HepG2 (cell line): Measurements from ENCODE around the gene VPS26B. TPM values are rescaled to one million over a fixed set of nuclear protein-coding genes. Genes with fewer than 3 reads are reported as not detected.

Source experiments
- ATAC-seq: fragments of 200-7000 bp; cut with Tn5 transposase; 3 replicates; pipeline ENCODE4 v1.9.1; 2020; ENCODE audit warnings: mild to moderate bottlenecking, moderate library complexity
- BruUV-seq: library from RNA; stranded (reverse); fragments of 400-500 nt; replicated peaks from 2 replicates; lab custom pipeline; 2021; lab: Mats Ljungman, UMichigan
- CTCF ChIA-PET: fragments of 300-600 bp; formaldehyde crosslinking; extraction: SDS; loops from one replicate; lab custom pipeline; 2021; ENCODE audit warnings: low total read pairs, inconsistent platforms, low intra/inter-chr PET ratio; lab: Yijun Ruan, JAX
- POLR2A ChIA-PET: fragments of 350-600 bp; sonication (Branson Sonifier 250); formaldehyde crosslinking; loops from one replicate; lab custom pipeline; 2020; ENCODE audit warnings: antibody characterized with exemption, inconsistent platforms; lab: Yijun Ruan, JAX
- DNase-seq: peaks from one replicate; pipeline ENCODE4 v3.0.0-alpha.2; 2015; ENCODE audit warnings: low spot score
- FAIRE-seq: peaks from 3 replicates; lab custom pipeline; 2011; peaks lifted over from hg19 to GRCh38; lab: Jason Lieb, UNC
- H2AFZ ChIP-seq: one replicate; pipeline ENCODE4 v1.6.1; 2011; ENCODE audit warnings: low read length, inconsistent platforms
- H3K27ac ChIP-seq: fragments of 300-600 bp; 3 replicates; pipeline ENCODE4 v1.8.0; 2011; ENCODE audit warnings: mixed run types, mild to moderate bottlenecking, mixed read lengths, low read length, inconsistent platforms; ENCODE audit not compliant: insufficient read depth; ENCODE audit errors: extremely low read length
- H3K27me3 ChIP-seq, 2 experiments: fragments of 200-600 bp in 1 of 2; 2 replicates in 1 of 2; 3 replicates in 1 of 2; pipeline versions ENCODE4 v1.6.0 to v1.8.0; 2011; ENCODE audit warnings: low read length in 2 of 2, mild to moderate bottlenecking in 2 of 2, moderate library complexity in 2 of 2, inconsistent platforms in 1 of 2; ENCODE audit not compliant: insufficient read depth in 2 of 2, control insufficient read depth in 1 of 2
- H3K36me3 ChIP-seq, 2 experiments: fragments of 200-600 bp in 1 of 2; replicated peaks in 1 of 2; 2 replicates in 1 of 2; 3 replicates in 1 of 2; pipeline versions ENCODE4 v1.5.1 to v1.8.0; 2011; ENCODE audit warnings: low read length in 2 of 2, inconsistent platforms in 1 of 2; ENCODE audit not compliant: insufficient read depth in 2 of 2, control insufficient read depth in 1 of 2
- H3K4me1 ChIP-seq: 2 replicates; pipeline ENCODE4 v1.5.1; 2012; ENCODE audit warnings: low read length, inconsistent platforms; ENCODE audit not compliant: insufficient read depth
- H3K4me2 ChIP-seq: 2 replicates; pipeline ENCODE4 v1.6.0; 2011; ENCODE audit warnings: low read depth, low read length, inconsistent platforms
- H3K4me3 ChIP-seq, 3 experiments: fragments of 200-600 bp in 1 of 3; sonication (generic), shearing (Covaris generic) in 1 of 3; replicated peaks in 1 of 3; 2 replicates each; pipeline ENCODE4 v1.5.1; 2011 to 2016; ENCODE audit warnings: low read length in 3 of 3, inconsistent platforms in 2 of 3, low read depth in 2 of 3, mild to moderate bottlenecking in 2 of 3, control low read depth in 1 of 3, mixed read lengths in 1 of 3; ENCODE audit not compliant: insufficient read depth in 1 of 3
- H3K79me2 ChIP-seq: one replicate; pipeline ENCODE4 v1.6.1; 2011; ENCODE audit warnings: low read length, inconsistent platforms; ENCODE audit not compliant: insufficient read depth
- H3K9ac ChIP-seq: 2 replicates; pipeline ENCODE4 v1.6.0; 2011; ENCODE audit warnings: mild to moderate bottlenecking, low read depth, low read length, inconsistent platforms; ENCODE audit not compliant: insufficient read depth
- H3K9me3 ChIP-seq: 2 replicates; pipeline ENCODE4 v1.5.1; 2012; ENCODE audit warnings: mild to moderate bottlenecking, low read length
- H4K20me1 ChIP-seq: 2 replicates; pipeline ENCODE4 v1.6.0; 2011; ENCODE audit warnings: inconsistent platforms, mild to moderate bottlenecking, low read length, moderate library complexity; ENCODE audit not compliant: insufficient read depth
- HMG20A ChIP-seq: IDR thresholded peaks from 2 replicates; pipeline ENCODE4 v1.6.1; 2016; ENCODE audit warnings: borderline replicate concordance
- SKIL ChIP-seq: sonication (generic); formaldehyde crosslinking; IDR thresholded peaks from 2 replicates; pipeline ENCODE4 v1.8.0; 2022; ENCODE audit warnings: missing genetic modification reagents, mild to moderate bottlenecking, moderate library complexity, borderline replicate concordance
- ZFP62 ChIP-seq: sonication (generic); formaldehyde crosslinking; IDR thresholded peaks from 2 replicates; pipeline ENCODE4 v1.4.0; 2020; ENCODE audit warnings: missing genetic modification reagents
- ZNF382 ChIP-seq: sonication (generic); formaldehyde crosslinking; IDR thresholded peaks from 2 replicates; pipeline ENCODE4 v1.5.0; 2020; ENCODE audit warnings: missing genetic modification reagents, mild to moderate bottlenecking, borderline replicate concordance
- ZNF550 ChIP-seq: sonication (generic); formaldehyde crosslinking; IDR thresholded peaks from 2 replicates; pipeline ENCODE4 v1.4.0; 2020; ENCODE audit warnings: mild to moderate bottlenecking, missing genetic modification reagents, borderline replicate concordance
- ZNF557 ChIP-seq: sonication (generic); formaldehyde crosslinking; IDR thresholded peaks from 2 replicates; pipeline ENCODE4 v1.4.0; 2020; ENCODE audit warnings: missing genetic modification reagents
- ZNF800 ChIP-seq: sonication (generic); formaldehyde crosslinking; IDR thresholded peaks from 2 replicates; pipeline ENCODE4 v1.4.0; 2020; ENCODE audit warnings: missing genetic modification reagents
- WGBS: methylation state at CpG from one replicate; pipeline ENCODE4 v1.1.6; 2017; ENCODE audit warnings: low lambda C conversion rate; 5-methylcytosine and 5-hydroxymethylcytosine counted together
- in situ Hi-C: cut with HindIII; loops from 2 replicates; pipeline ENCODE4 v1.10.0; 2017; ENCODE audit warnings: low pct_unique_long_range_greater_than_20kb; ENCODE audit not compliant: extremely low pct_ligation_motif_present
- intact Hi-C: fragments of 100-400 bp; cut with micrococcal nuclease; formaldehyde crosslinking; loops from one replicate; pipeline ENCODE4 v1.10.0; 2022; ENCODE audit not compliant: unreplicated experiment
- polyA plus RNA-seq, 8 experiments: library from polyadenylated mRNA; depleted of rRNA in 3 of 8; stranded (reverse) in 7 of 8; unstranded in 1 of 8; fragments of >200 nt; fragmentation: Illumina TruSeq in 4 of 8; extraction: Trizol in 4 of 8; gene quantifications; 2 replicates each; pipeline versions ENCODE4 v1.2.1 to v1.2.3, GENCODE V29; 2011 to 2016; ENCODE audit warnings: low read depth in 4 of 8, missing spikeins in 1 of 8, mixed read lengths in 1 of 8; ENCODE audit not compliant: insufficient read depth in 1 of 8
- total RNA-seq, 5 experiments: library from RNA; depleted of rRNA; stranded (reverse); fragments of >200 nt; fragmentation: Illumina TruSeq; extraction: Trizol; gene quantifications; 2 replicates each; pipeline ENCODE4 v1.2.3, GENCODE V29; 2016; ENCODE audit warnings: low read depth in 1 of 5

The VPS26B gene
- total and polyA plus RNA-seq, 2 of the 13 experiments (the other 11 are each of a cell fraction or from before 2014, with no cell fraction given): 20.2 to 23.2 TPM

GRCh38 chr11:134258577-134258976 lies 34.1 kb downstream of the VPS26B start:
- CTCF ChIA-PET: no interaction called here
- no peak overlapping the region for H3K4me2 ChIP-seq
- no peak for TF ChIP-seq HMG20A (CRISPR knock-in tag)
- H3K4me1 ChIP-seq: peaks cover 13% of the 10 kb centered on the region
- H3K27me3 ChIP-seq: no peaks in the 10 kb centered on the region
- no TSS peak for BruUV-seq
- intact Hi-C loops (no loop called here), in situ Hi-C loops (no loop called here)
- H3K4me3 ChIP-seq: no peak overlapping the region
- POLR2A ChIA-PET: no interaction called here
- peaks cover 10% of the 10 kb centered on the region for H3K79me2 ChIP-seq
- WGBS: 87% methylated on average over 3 of the region's 4 CpGs
- H4K20me1 ChIP-seq: no peaks in the 10 kb centered on the region
- H2AFZ ChIP-seq: no peak overlapping the region
- H3K9me3 ChIP-seq: no peaks in the 10 kb centered on the region
- H3K9ac ChIP-seq: no peak overlapping the region
- ATAC-seq (no peak), FAIRE-seq (no peak), DNase-seq (no peak)
- peaks cover 10 to 52% of the 10 kb centered on the region in 2 experiments; a peak in 4 of 5 replicates for H3K36me3 ChIP-seq
- no peak overlapping the region for H3K27ac ChIP-seq

- no peaks in the 10 kb centered on the region for H3K27me3 ChIP-seq
- no peaks in the 10 kb centered on the region for H3K79me2 ChIP-seq
- TF ChIP-seq ZNF557: no peak
- no peak for TF ChIP-seq ZNF800 (CRISPR knock-in tag)
- no peak for TF ChIP-seq SKIL
- no peak for TF ChIP-seq ZNF382 (CRISPR knock-in tag)
- no peak for TF ChIP-seq ZNF550 (CRISPR knock-in tag)
- no peak for TF ChIP-seq ZFP62
- ChIA-PET POLR2A (no interaction called here), CTCF (no interaction called here)
- no TSS peak for BruUV-seq
- H3K27ac ChIP-seq: no peak overlapping the region
- H3K4me3 ChIP-seq: no peak overlapping the region
- no peaks in the 10 kb centered on the region for H4K20me1 ChIP-seq
- ATAC-seq: no peak
- peaks cover 2% of the 10 kb centered on the region for H3K4me1 ChIP-seq
- DNase-seq: no peak
- intact Hi-C loops (no loop called here), in situ Hi-C loops (no loop called here)
- no peak for FAIRE-seq
- H3K36me3 ChIP-seq: peaks cover 10 to 52% of the 10 kb centered on the region in 2 experiments; a peak in 4 of 5 replicates
- no peak overlapping the region for H2AFZ ChIP-seq
- H3K4me2 ChIP-seq: no peak overlapping the region
- no peaks in the 10 kb centered on the region for H3K9me3 ChIP-seq
- no peak overlapping the region for H3K9ac ChIP-seq
Observed at GRCh38 chr11:134260503-134260902, 36.0 kb downstream of the VPS26B start.
